Measurements from ENCODE around the gene ELOF1.
"Not testable (repeated sequence)": the region's sequence is repeated elsewhere in the genome, so short reads cannot be mapped to it uniquely, and the experiment has no call there.

The ELOF1 gene

GRCh38 chr19:11566164-11566563, 7.1 kb upstream of the ELOF1 start:
- DNase-seq = no peak

GRCh38 chr19:11565649-11565980, 6.6 kb upstream of the ELOF1 start:
- not testable (repeated sequence) for DNase-seq

GRCh38 chr19:11564082-11564807, 5.2 kb upstream of the ELOF1 start:
- not testable (repeated sequence) for DNase-seq

GRCh38 chr19:11563532-11563931, 4.5 kb upstream of the ELOF1 start:
- DNase-seq = no peak

DNA sequence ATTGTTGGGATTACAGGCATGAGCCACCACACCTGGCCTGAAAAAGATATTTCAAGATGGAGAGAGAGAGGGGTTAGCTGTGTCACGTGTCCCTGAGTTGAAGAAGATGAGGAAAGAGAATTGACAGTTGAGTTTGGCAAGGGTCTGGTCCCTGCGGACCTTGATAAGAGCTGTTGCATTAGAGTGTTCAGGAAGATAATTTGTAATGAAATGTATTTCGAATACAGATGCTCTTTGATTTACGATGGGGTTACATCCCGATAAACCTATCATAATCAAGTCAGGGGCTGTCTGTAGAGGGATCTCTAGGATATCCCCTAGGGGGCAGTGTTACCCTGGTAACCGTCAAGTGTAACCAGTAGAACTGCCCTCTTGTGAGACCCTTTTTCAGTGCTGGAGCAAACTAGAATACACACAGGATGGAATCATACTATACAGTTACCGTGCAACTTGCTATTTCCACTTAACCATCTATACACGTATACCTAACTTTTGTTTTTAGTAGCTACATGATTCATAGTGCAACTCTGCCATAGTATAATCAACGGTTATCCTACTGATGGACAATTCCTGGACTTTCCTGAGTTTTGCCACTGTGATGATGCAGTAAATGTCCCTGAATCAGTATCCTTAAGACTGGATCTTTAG, 1.5 kb upstream of the ELOF1 start:
- peak; percentile 83 for DNase-seq

- DNase-seq = no peak
Observed at GRCh38 chr19:11556634-11557420, 2.2 kb downstream of the ELOF1 start.

DNA sequence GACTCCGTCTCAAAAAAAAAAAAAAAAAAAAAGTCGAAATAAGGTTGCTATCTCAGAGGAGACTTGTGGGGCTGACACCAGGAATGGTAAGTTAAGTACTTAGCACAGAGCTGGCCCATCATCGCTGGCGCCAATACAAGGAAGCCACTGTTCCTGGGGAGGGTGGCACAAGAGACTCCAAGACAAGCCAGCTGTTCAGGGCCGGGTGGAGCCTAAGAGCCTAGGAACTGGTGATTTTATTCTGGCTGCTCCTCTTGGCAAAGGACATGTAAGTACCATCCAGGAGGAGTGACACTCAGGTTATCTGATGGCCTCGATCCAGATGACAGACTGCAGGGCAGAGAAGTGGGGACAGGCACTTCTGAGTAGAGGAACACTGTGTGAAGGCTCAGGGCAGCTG, 3.8 kb downstream of the ELOF1 start:
- no peak for DNase-seq

GRCh38 chr19:11554160-11554559, 4.9 kb downstream of the ELOF1 start:
- no peak for DNase-seq

DNA sequence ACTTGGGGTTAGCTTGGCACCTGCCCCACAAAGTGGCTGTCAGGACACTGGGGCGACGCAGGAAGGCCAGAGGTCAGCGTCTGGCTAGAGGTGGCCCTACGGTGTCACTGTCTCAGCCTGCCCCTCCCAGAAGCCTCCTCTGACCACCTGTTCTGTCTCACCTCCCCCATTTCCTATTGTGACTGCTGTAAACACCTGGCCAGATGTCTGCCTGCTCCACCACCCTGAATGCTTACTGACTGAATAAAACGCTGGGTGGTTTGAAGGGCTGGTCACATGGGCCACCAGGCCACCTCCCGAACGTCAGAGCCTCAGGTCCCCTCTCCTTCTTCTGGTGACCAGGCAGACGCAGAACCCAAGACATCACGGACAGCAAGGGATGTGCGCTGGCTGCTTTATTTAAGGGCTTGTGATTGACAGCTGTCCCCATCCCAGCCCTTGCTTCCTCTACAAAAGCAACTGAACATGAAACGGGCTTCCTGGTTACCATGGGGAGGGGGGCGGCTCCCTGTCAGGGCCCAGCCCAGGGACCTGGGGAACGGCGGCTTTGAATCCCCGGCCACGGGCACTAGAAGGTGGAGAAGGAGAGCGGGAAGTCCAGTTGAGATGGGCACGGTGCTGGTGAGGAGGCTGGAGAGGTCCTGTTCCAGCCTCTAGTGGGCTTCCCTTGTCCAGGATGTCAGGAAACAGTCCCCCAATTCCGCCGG, 6.2 kb downstream of the ELOF1 start:
- DNase-seq = no peak

DNA sequence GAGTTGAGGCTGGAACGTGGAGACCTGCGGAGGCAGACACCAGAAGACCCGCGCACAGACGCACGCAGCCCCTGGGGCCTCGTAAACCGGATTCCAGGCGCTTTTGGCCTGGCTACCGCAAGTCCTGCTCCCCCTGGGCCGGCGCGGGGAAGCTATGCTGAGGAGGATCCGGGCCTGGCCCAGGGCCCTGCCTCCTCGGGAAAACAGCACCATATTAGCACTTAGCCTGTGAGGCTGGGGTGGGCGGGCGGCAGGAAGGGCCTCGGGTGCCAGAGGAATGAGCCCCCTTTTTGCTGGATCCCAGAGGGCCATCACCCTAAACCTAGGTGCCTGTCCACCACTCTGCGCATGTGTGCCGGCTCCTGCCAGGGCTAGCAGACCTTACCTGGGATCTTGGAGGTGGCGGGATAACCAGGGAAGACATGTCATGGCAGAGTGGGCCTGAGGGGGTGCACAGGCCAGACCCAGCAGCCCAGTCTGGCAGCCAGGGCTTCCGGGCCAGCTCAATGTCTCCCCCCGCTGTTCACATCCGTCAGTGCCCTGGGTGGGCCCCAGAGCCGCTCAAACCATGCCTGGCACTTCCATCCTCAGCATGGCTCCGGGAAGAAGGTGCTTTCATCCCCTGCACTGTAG, 7.3 kb downstream of the ELOF1 start:
- DNase-seq = no peak

GRCh38 chr19:11550265-11550664, 8.8 kb downstream of the ELOF1 start:
- no peak for DNase-seq

DNA sequence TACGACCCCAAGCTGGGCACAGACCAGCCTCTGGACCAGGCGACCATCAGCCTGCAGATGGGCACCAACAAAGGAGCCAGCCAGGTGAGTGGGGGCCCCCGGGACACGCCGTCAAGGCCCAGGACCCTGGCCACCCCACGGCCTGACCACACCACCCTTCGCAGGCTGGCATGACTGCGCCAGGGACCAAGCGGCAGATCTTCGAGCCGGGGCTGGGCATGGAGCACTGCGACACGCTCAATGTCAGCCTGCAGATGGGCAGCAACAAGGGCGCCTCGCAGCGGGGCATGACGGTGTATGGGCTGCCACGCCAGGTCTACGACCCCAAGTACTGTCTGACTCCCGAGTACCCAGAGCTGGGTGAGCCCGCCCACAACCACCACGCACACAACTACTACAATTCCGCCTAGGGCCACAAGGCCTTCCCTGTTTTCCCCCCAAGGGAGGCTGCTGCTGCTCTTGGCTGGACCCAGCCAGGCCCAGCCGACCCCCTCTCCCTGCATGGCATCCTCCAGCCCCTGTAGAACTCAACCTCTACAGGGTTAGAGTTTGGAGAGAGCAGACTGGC, 9.6 kb downstream of the ELOF1 start:
- DNase-seq = no peak

GRCh38 chr19:11547929-11548700, 10.9 kb downstream of the ELOF1 start:
- no peak for DNase-seq

- DNase-seq = no peak
Observed at GRCh38 chr19:11541238-11541637, 17.8 kb downstream of the ELOF1 start.

- no peak for DNase-seq
Observed at GRCh38 chr19:11540645-11541044, 18.4 kb downstream of the ELOF1 start.

DNA sequence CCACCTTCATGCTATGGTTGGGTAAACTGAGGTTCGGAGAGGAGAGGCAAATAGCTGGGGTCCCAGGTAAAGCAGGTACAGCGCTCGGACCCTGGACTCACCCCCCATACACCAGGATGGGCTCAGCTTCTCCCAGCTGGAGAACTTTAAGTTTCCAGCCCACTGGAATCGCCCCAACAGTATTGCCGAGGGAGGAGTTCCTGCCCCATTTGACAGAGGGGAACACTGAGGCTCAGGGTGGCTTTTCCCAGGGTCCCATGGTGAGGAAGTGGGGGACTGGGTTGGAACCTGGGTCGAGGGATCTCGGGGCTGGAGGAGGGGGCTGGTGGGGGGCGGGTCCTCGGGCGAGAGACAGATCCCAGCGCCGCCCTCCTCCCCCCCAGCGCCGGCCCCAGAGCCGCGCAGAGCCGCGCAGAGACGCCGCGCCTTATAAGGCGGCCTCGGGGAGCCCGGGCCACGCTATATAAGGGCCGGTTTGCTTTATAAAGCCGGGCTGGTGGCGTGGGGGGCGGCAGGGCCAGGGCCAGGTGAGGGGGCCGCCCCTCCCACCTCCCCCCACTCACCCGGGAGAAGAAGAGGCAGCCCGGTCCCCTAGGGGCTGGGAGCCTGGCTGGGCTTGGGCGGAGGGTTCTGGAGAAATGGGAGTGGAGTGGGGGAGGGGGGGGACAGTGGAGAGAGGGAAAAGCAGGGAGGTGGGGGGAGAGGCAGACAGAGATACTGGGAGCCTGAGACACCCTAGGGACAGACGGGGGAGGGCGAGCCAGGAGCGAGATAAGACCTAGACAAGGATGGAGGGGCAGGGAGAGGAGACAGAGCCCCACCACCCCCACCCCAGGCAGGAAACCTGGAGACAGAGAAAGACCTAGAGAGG, 19.3 kb downstream of the ELOF1 start:
- DNase-seq = no peak

DNA sequence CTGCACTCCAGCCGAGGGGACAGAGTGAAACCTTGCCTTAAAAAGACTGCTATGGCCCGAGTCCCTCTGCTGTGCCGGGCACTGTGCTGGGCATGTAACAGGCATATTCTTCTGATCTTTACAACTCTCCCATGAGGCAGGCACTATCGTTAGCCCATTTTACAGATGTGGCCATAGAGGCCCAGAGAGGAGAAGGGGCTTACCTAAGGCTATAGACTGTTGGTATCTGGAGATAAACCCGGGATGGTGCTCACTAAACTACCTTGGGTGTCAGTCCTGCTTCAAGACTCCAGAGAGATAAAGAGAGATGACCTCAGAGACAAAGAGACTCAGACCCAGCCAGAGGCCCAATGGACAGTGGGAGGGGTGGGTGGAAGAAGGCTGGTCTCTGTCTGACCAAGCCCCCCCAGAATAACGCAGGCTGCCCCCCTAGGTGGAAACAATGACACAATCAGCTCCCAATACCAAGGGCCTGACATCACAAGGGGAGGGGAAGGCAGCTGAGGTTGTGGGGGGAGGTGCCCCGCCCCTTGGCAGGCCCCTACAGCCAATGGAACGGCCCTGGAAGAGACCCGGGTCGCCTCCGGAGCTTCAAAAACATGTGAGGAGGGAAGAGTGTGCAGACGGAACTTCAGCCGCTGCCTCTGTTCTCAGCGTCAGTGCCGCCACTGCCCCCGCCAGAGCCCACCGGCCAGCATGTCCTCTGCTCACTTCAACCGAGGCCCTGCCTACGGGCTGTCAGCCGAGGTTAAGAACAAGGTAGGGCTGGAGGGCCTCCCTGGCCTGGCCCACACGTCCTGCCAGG, 20.6 kb downstream of the ELOF1 start, which contains the start of gene CNN1:
Gene CNN1, plus strand, starts transcription at position 620 of the 805 bp plus-strand sequence. Its CDS starts 77 bp downstream, at position 697.
- no peak for DNase-seq

GRCh38 chr19:11535792-11536595, 23.0 kb downstream of the ELOF1 start:
- DNase-seq = peak; percentile 61

DNA sequence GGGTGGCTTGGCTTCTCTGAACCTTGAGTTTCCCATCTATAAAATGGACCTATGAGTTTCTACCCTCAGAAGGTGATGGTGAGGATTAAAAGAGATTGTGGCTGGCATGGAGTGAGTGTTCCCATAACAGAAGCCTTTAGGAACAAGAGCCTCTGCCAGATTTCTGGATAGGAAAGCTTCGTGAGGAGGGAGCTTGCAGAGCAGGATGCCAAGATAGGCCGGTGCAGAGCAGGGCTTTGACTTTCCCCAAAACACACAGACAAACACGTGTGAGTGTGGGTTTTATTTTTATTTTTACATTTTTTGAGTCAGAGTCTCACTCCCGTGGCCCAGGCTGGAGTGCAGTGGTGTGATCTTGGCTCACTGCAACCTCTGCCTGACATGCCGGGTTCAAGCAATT, 24.1 kb downstream of the ELOF1 start:
- DNase-seq = no peak

Measured in COR-L47 (cell line).